GM12891 (cell line): ENCODE results near the gene ANKUB1.
"Not testable (repeated sequence)": the region's sequence is repeated elsewhere in the genome, so short reads cannot be mapped to it uniquely, and the experiment has no call there.

Experiments
- PAX5 ChIP-seq: IDR thresholded peaks from 2 replicates; pipeline ENCODE4 v1.6.1; 2011; ENCODE audit warnings: low read length, moderate library complexity, mild to moderate bottlenecking; ENCODE audit not compliant: insufficient read depth, severe bottlenecking
- POLR2A ChIP-seq: IDR thresholded peaks from 2 replicates; pipeline ENCODE4 v1.6.1; 2011; ENCODE audit warnings: low read depth, low read length, control low read depth
- POLR2AphosphoS5 ChIP-seq: IDR thresholded peaks from 2 replicates; pipeline ENCODE4 v1.6.1; 2011; ENCODE audit warnings: low read depth, low read length, control low read depth
- POU2F2 ChIP-seq: IDR thresholded peaks from 2 replicates; pipeline ENCODE4 v1.6.1; 2011; ENCODE audit warnings: low read depth, mild to moderate bottlenecking, control low read depth, low read length, moderate library complexity
- SPI1 ChIP-seq: IDR thresholded peaks from 2 replicates; pipeline ENCODE4 v1.6.1; 2011; ENCODE audit warnings: low read depth, low read length, control low read depth
- TAF1 ChIP-seq: IDR thresholded peaks from 2 replicates; pipeline ENCODE4 v1.6.1; 2011; ENCODE audit warnings: low read depth, low read length, control low read depth

DNA sequence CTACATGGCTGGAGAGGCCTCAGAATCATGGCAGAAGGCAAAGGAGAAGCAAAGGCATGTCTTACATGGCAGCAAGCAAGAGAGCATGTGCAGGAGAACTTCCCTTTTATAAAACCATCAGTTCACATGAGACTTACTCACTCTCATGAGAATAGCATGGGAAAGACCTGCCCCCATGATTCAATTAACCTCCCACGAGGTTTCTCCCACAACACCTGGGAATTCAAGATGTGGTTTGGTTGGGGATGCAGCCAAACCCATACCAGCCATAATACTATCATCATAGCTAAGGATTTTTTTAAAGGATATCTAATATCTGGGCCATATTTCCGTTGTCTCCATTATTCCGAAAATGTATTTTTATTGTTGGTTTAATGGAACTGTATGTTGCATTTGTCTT, 47.1 kb upstream of the ANKUB1 start:
- not testable (repeated sequence) for TF ChIP-seq POLR2AphosphoS5, TAF1, POLR2A, POU2F2, SPI1, PAX5
